Calu3 (cell line): Measurements from ENCODE around the gene RUNDC3A. TPM values are rescaled to one million over a fixed set of nuclear protein-coding genes. Genes with fewer than 3 reads are reported as not detected.
A peak's percentile ranks its signal among the peaks of the same experiment; 100 is the strongest.

Experiments used
- BruUV-seq: library from RNA; stranded (reverse); fragments of 400-500 nt; replicated peaks from 2 replicates; lab custom pipeline; 2021; lab: Mats Ljungman, UMichigan
- CTCF ChIA-PET: fragments of 300-600 bp; sonication (Branson Sonifier 250); formaldehyde crosslinking; loops from one replicate; lab custom pipeline; 2022; ENCODE audit warnings: antibody characterized with exemption; lab: Charles Lee
- DNase-seq: peaks from one replicate; pipeline ENCODE4 v3.0.0; 2022
- H3K27ac Mint-ChIP-seq: one replicate; pipeline ENCODE4 v1.8.0; 2022; ENCODE audit warnings: mixed read lengths; ENCODE audit not compliant: unreplicated experiment
- H3K27me3 Mint-ChIP-seq: one replicate; pipeline ENCODE4 v1.8.0; 2022; ENCODE audit warnings: mixed read lengths; ENCODE audit not compliant: unreplicated experiment
- H3K36me3 Mint-ChIP-seq: one replicate; pipeline ENCODE4 v1.8.0; 2022; ENCODE audit warnings: mild to moderate bottlenecking, moderate library complexity, mixed read lengths; ENCODE audit not compliant: insufficient read depth, unreplicated experiment
- H3K4me1 Mint-ChIP-seq: one replicate; pipeline ENCODE4 v1.8.0; 2022; ENCODE audit warnings: mild to moderate bottlenecking, low read depth, mixed read lengths; ENCODE audit not compliant: unreplicated experiment
- H3K4me3 Mint-ChIP-seq: one replicate; pipeline ENCODE4 v1.8.0; 2022; ENCODE audit warnings: mild to moderate bottlenecking, low read depth, moderate library complexity, mixed read lengths; ENCODE audit not compliant: unreplicated experiment
- H3K9me3 Mint-ChIP-seq: one replicate; pipeline ENCODE4 v1.8.0; 2022; ENCODE audit warnings: low read depth, mixed read lengths; ENCODE audit not compliant: unreplicated experiment
- CTCF ChIP-seq: fragments of 200-600 bp; IDR thresholded peaks from one replicate; pipeline ENCODE4 v1.8.0; 2022; ENCODE audit warnings: antibody characterized with exemption; ENCODE audit not compliant: unreplicated experiment
- intact Hi-C: fragments of 100-400 bp; cut with micrococcal nuclease; formaldehyde crosslinking; loops from one replicate; pipeline ENCODE4 v1.10.0; 2022; ENCODE audit not compliant: unreplicated experiment
- total RNA-seq: library from RNA; stranded (reverse); gene quantifications from 2 replicates; pipeline ENCODE4 v1.2.3, GENCODE V29; 2022

RUNDC3A gene
- total RNA-seq, 1 experiment from 2014 or later: 1.2 TPM

GRCh38 chr17:44272954-44273353 is 35.4 kb upstream of the RUNDC3A start:
- H3K36me3 Mint-ChIP-seq: peaks cover 5% of the 10 kb centered on the region
- intact Hi-C loops: no loop called here
- H3K27ac Mint-ChIP-seq: no peak overlapping the region
- DNase-seq: no peak
- BruUV-seq: no TSS peak
- H3K4me1 Mint-ChIP-seq: peaks cover 8% of the 10 kb centered on the region
- TF ChIP-seq CTCF: no peak
- H3K9me3 Mint-ChIP-seq: no peaks in the 10 kb centered on the region
- H3K4me3 Mint-ChIP-seq: no peak overlapping the region
- peaks cover 48% of the 10 kb centered on the region for H3K27me3 Mint-ChIP-seq
- CTCF ChIA-PET: interaction anchor here (1.1 kb wide), 1 partner anchor 38 kb away, joined by 3 read pairs; no protein-coding TSS in a partner anchor

GRCh38 chr17:44273607-44274006 is 34.8 kb upstream of the RUNDC3A start:
- Mint-ChIP-seq H3K4me3 (no peak overlapping the region), H3K36me3 (peaks cover under 1% of the 10 kb centered on the region), H3K4me1 (peaks cover 8% of the 10 kb centered on the region), H3K27ac (no peak overlapping the region), H3K9me3 (no peaks in the 10 kb centered on the region), H3K27me3 (peaks cover 41% of the 10 kb centered on the region)
- intact Hi-C loops: no loop called here
- no TSS peak for BruUV-seq
- no peak for DNase-seq
- TF ChIP-seq CTCF: no peak
- CTCF ChIA-PET: interaction anchor here (1.1 kb wide), 1 partner anchor 39 kb away, joined by 3 read pairs; no protein-coding TSS in a partner anchor

GRCh38 chr17:44277976-44278375 is 30.4 kb upstream of the RUNDC3A start:
- H3K36me3 Mint-ChIP-seq: no peaks in the 10 kb centered on the region
- H3K9me3 Mint-ChIP-seq: no peaks in the 10 kb centered on the region
- CTCF ChIA-PET: interaction anchor here (0.6 to 1.3 kb wide), 4 partner anchors 11 to 105 kb away, joined by 3 to 4 read pairs (median 4); no protein-coding TSS in a partner anchor
- no peak for TF ChIP-seq CTCF
- H3K27me3 Mint-ChIP-seq: peaks cover 19% of the 10 kb centered on the region
- peaks cover 17% of the 10 kb centered on the region for H3K4me1 Mint-ChIP-seq
- intact Hi-C loops: no loop called here
- no TSS peak for BruUV-seq
- no peak for DNase-seq
- no peak overlapping the region for H3K27ac Mint-ChIP-seq
- no peak overlapping the region for H3K4me3 Mint-ChIP-seq

- no peak for DNase-seq
- Mint-ChIP-seq H3K9me3 (no peaks in the 10 kb centered on the region), H3K4me3 (no peak overlapping the region), H3K4me1 (peaks cover 17% of the 10 kb centered on the region), H3K36me3 (no peaks in the 10 kb centered on the region), H3K27ac (peak overlapping the region; percentile 71), H3K27me3 (peaks cover 15% of the 10 kb centered on the region)
- CTCF ChIA-PET: interaction anchor here (0.7 to 1.0 kb wide), 3 partner anchors 11 to 66 kb away, joined by 3 read pairs; no protein-coding TSS in a partner anchor
- TF ChIP-seq CTCF: no peak
- intact Hi-C loops: no loop called here
- no TSS peak for BruUV-seq
Observed at GRCh38 chr17:44279346-44279665, 29.1 kb upstream of the RUNDC3A start.
